Breast epithelium (tissue), 3 donors: ENCODE data around the gene JMJD1C.

ENCODE experiments used
- POLR2A ChIP-seq: fragments of 450-650 bp; IDR thresholded peaks from one replicate; pipeline ENCODE4 v1.6.1; 2016; ENCODE audit warnings: antibody characterized with exemption, mild to moderate bottlenecking, moderate library complexity
- TF ChIP-seq, protein P1 (sequence below), 3 donors: fragments of 450-650 bp; IDR thresholded peaks; one replicate each; pipeline ENCODE4 v1.5.1; 2016 to 2017; ENCODE audit warnings: antibody characterized with exemption in 3 of 3, mild to moderate bottlenecking in 3 of 3, moderate library complexity in 3 of 3

DNA sequence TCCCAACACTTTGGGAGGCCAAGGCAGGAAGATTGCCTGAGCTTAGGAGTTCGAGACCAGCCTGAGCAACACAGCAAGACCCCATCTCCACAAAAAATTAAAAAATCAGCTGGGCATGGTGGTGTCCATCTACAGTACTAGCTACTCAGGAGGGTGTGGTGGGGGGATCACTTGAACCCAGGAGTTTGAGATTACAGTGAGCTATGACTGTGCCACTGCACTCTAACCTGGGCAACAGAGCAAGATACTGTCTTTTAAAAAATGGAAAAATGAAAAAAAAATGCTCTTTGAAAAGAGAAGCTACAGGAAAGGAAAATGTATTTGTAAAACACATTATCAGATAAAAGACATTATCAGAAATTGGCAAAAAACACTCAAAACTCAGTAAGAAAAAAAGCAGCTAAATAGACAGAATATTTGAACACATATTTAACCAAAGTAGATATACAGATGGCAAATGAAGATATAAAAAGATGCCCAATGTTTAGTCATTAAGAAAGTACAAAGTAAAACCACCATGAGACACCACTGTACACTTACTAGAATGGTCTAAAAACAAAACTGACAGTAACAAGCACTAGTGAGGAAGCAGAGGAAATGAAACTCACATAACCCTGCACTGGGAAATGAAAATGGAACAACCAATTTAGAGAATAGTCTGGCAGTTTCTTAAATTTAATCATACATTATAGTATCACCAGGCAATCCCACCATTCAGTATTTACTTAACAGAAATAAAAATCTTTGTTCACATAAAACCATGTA, 292.1 kb downstream of the JMJD1C start:
- TF ChIP-seq, protein P1, sequence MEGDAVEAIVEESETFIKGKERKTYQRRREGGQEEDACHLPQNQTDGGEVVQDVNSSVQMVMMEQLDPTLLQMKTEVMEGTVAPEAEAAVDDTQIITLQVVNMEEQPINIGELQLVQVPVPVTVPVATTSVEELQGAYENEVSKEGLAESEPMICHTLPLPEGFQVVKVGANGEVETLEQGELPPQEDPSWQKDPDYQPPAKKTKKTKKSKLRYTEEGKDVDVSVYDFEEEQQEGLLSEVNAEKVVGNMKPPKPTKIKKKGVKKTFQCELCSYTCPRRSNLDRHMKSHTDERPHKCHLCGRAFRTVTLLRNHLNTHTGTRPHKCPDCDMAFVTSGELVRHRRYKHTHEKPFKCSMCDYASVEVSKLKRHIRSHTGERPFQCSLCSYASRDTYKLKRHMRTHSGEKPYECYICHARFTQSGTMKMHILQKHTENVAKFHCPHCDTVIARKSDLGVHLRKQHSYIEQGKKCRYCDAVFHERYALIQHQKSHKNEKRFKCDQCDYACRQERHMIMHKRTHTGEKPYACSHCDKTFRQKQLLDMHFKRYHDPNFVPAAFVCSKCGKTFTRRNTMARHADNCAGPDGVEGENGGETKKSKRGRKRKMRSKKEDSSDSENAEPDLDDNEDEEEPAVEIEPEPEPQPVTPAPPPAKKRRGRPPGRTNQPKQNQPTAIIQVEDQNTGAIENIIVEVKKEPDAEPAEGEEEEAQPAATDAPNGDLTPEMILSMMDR (IDR thresholded peaks at IDR 0.05): no peak
- TF ChIP-seq POLR2A: no peak
